ENCODE measurements around the gene RIMBP2.

DNA sequence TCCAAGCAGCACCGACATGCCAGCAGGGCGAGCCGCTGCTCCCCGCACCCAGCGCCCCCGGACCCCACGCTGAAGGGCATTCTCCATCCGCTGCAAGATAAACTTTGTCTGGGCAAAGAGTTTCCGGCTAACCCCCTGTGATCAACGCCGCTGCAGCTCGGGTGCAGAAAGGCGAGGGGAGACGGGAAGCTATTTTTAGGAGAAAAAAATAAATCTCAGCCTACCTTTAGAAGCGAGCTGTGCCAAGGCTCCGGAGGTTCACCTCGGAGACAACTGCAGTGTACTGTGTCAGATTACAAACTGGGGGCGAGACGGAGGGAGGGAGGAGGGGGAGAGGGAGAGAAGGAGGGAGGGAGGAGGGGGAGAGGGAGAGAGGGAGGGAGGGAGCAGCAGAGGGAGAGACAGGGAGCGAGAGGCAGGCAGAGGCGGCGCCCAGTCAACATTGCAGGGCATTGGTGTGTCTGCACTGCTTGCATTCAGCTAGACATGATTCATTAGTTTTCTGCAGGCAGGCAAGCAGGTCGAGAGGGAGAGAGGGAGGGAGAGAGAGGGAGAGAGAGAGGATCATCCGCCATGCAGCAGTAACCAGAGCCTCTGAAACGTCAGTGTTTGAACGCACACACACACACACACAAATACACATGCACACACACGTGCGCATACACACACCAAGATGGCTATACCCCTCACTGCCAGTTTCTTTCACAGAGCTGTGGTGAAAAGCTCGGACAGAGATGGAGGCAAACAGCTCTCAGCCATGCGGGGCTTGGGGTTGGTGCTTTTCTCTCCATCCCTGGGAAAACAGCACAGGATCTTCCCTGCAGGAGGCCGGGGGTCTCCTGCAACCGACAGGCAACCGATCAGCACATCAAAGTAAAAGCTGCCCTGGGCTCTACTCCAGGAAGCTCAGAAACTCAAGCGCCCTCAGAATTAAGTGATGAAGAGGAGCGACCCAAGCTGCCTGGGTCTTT is at the start of gene RIMBP2:
- TF ChIP-seq, protein P1, sequence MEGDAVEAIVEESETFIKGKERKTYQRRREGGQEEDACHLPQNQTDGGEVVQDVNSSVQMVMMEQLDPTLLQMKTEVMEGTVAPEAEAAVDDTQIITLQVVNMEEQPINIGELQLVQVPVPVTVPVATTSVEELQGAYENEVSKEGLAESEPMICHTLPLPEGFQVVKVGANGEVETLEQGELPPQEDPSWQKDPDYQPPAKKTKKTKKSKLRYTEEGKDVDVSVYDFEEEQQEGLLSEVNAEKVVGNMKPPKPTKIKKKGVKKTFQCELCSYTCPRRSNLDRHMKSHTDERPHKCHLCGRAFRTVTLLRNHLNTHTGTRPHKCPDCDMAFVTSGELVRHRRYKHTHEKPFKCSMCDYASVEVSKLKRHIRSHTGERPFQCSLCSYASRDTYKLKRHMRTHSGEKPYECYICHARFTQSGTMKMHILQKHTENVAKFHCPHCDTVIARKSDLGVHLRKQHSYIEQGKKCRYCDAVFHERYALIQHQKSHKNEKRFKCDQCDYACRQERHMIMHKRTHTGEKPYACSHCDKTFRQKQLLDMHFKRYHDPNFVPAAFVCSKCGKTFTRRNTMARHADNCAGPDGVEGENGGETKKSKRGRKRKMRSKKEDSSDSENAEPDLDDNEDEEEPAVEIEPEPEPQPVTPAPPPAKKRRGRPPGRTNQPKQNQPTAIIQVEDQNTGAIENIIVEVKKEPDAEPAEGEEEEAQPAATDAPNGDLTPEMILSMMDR (optimal IDR thresholded peaks at IDR 0.05 in 1 of 3, IDR thresholded peaks at IDR 0.05 in 1 of 3, conservative IDR thresholded peaks at IDR 0.05 in 1 of 3; ENCODE audit: extremely low read depth in 1 of 3, insufficient read depth in 2 of 3, low read length in 3 of 3) = no peak
- TF ChIP-seq EZH2 (IDR thresholded peaks at IDR 0.05; ENCODE audit: low read length) = no peak
